Pancreas (tissue), 10 donors: ENCODE data around the gene LMTK2. TPM values are rescaled to one million over a fixed set of nuclear protein-coding genes. Genes with fewer than 3 reads are reported as not detected.
A peak's percentile ranks its signal among the peaks of the same experiment; 100 is the strongest.

Experiments used
- ATAC-seq, 4 donors: fragments of 200-7000 bp; cut with Tn5 transposase; one replicate each; pipeline versions ENCODE4 v1.8.0 to v1.9.1; 2020; ENCODE audit warnings: mild to moderate bottlenecking in 4 of 4, moderate library complexity in 4 of 4
- DNase-seq, 6 donors: peaks; one replicate each; pipeline ENCODE4 v3.0.0-alpha.2; 2020
- FAIRE-seq: peaks from 2 replicates; lab custom pipeline; 2012; peaks lifted over from hg19 to GRCh38; lab: Jason Lieb, UNC
- H3K27ac ChIP-seq, 4 donors: fragments of 200-600 bp; sonication (generic); 1 replicate in 3 of 4; 2 replicates in 1 of 4; pipeline versions ENCODE4 v1.5.0 to v1.8.0; 2020
- H3K27me3 ChIP-seq, 4 donors: fragments of 200-600 bp; one replicate each; pipeline ENCODE4 v1.8.0; 2021
- H3K36me3 ChIP-seq, 3 donors: fragments of 200-600 bp; sonication (generic) in 1 of 3; one replicate each; pipeline versions ENCODE4 v1.5.0 to v1.8.0; 2020 to 2021
- H3K4me1 ChIP-seq, 3 donors: fragments of 200-600 bp; one replicate each; pipeline ENCODE4 v1.8.0; 2021
- H3K4me3 ChIP-seq, 4 donors: fragments of 200-600 bp; sonication (generic) in 2 of 4; one replicate each; pipeline versions ENCODE4 v1.5.0 to v1.8.0; 2020 to 2021
- H3K9me3 ChIP-seq, 4 donors: fragments of 200-600 bp; one replicate each; pipeline ENCODE4 v1.8.0; 2021
- CTCF ChIP-seq, 4 donors: fragments of 200-600 bp; sonication (generic) in 3 of 4; IDR thresholded peaks; one replicate each; pipeline versions ENCODE4 v1.5.0 to v1.8.0; 2021; ENCODE audit warnings: antibody characterized with exemption in 4 of 4
- WGBS, 2 donors: extraction: QIAGEN DNeasy Blood & Tissue Kit; methylation state at CpG; one replicate each; pipeline ENCODE4 v1.1.7; 2013; 5-methylcytosine and 5-hydroxymethylcytosine counted together
- intact Hi-C, 3 donors: fragments of 100-400 bp; cut with DNase I; formaldehyde crosslinking; loops; one replicate each; pipeline versions ENCODE4 v1.11.1 to v1.14.2; 2022
- polyA plus RNA-seq, 2 donors: library from polyadenylated mRNA; stranded (reverse); fragments of 200-250 nt; gene quantifications; one replicate each; pipeline ENCODE4 v1.2.3, GENCODE V29; 2013
- total RNA-seq, 6 donors: library from RNA; stranded (reverse); fragmentation: NEBNext Ultra II Directional in 4 of 6; extraction: Animal tissue kit (Norgen Biotek cat#: 25700) in 4 of 6; gene quantifications; one replicate each; pipeline versions ENCODE4 v1.2.1 to v1.2.4, GENCODE V29; 2021 to 2023
- donor health status: healthy with polysubstance abuse.
- donor health status: DM: no; HTN: no; CAD: no; lungs with moderate emphysema.
- donor health status: DM: no; HTN: no; CAD: no.
- donor health status: control.
- donor health status: control.
- donor health status: Bipolar disorder and iron deficiency.
- donor health status: DM: yes; HTN: yes; CAD: no.
- donor health status: DM: no; HTN: no; CAD: no.
- donor health status: DM: no; HTN: no; CAD: no.
- donor health status: DM: yes; HTN: yes; CAD: no.

LMTK2 gene
- total and polyA plus RNA-seq, 8 donors, result 5.9 to 20.0 (median 16.5) TPM

GRCh38 chr7:98079891-98080648 is 26.6 kb upstream of the LMTK2 start:
- TF ChIP-seq CTCF (IDR thresholded peaks at IDR 0.05), result no peak
- FAIRE-seq, result no peak
- 34 to 38% methylated on average over 6 of the region's 6 CpGs for WGBS, 2 donors
- peak in 1 of 6 donors; percentile 2 for DNase-seq
- intact Hi-C loops, result no loop called here
- H3K4me1 ChIP-seq, result peaks cover 0 to 6% (median 0%) of the 10 kb centered on the region in 3 donors
- H3K27ac ChIP-seq, result no peak overlapping the region
- H3K4me3 ChIP-seq, result no peak overlapping the region
- no peak for ATAC-seq
- H3K27me3 ChIP-seq, result no peaks in the 10 kb centered on the region
- H3K9me3 ChIP-seq, result no peaks in the 10 kb centered on the region
- no peaks in the 10 kb centered on the region for H3K36me3 ChIP-seq

GRCh38 chr7:98081319-98081718 is 25.3 kb upstream of the LMTK2 start:
- Histone ChIP-seq H3K27ac (no peak overlapping the region), H3K4me1 (peaks cover 0 to 6% (median 0%) of the 10 kb centered on the region in 3 donors), H3K36me3 (no peaks in the 10 kb centered on the region), H3K4me3 (no peak overlapping the region), H3K9me3 (no peaks in the 10 kb centered on the region), H3K27me3 (no peaks in the 10 kb centered on the region)
- 82 to 87% methylated on average over 7 of the region's 7 CpGs for WGBS, 2 donors
- ATAC-seq (no peak), DNase-seq (no peak), FAIRE-seq (no peak)
- no peak for TF ChIP-seq CTCF (IDR thresholded peaks at IDR 0.05)
- intact Hi-C loops, result no loop called here

GRCh38 chr7:98084631-98085030 is 22.0 kb upstream of the LMTK2 start:
- Histone ChIP-seq H3K4me3 (no peak overlapping the region), H3K9me3 (no peaks in the 10 kb centered on the region), H3K4me1 (no peaks in the 10 kb centered on the region), H3K36me3 (no peaks in the 10 kb centered on the region), H3K27me3 (no peaks in the 10 kb centered on the region), H3K27ac (no peak overlapping the region)
- no peak for FAIRE-seq
- 93 to 94% methylated on average over 3 of the region's 3 CpGs for WGBS, 2 donors
- intact Hi-C loops, result no loop called here
- TF ChIP-seq CTCF (IDR thresholded peaks at IDR 0.05), result no peak
- ATAC-seq, result no peak
- DNase-seq, result peak in 1 of 6 donors; percentile 6

- no peak overlapping the region for H3K27ac ChIP-seq
- FAIRE-seq, result no peak
- DNase-seq, result no peak
- intact Hi-C loops, result no loop called here
- ATAC-seq, result peak in 2 of 4 donors; percentile 11 to 25
- no peaks in the 10 kb centered on the region for H3K27me3 ChIP-seq
- no peaks in the 10 kb centered on the region for H3K36me3 ChIP-seq
- WGBS, 2 donors, result 50 to 61% methylated on average over 4 of the region's 4 CpGs
- TF ChIP-seq CTCF (IDR thresholded peaks at IDR 0.05), result no peak
- no peaks in the 10 kb centered on the region for H3K4me1 ChIP-seq
- no peaks in the 10 kb centered on the region for H3K9me3 ChIP-seq
- no peak overlapping the region for H3K4me3 ChIP-seq
Measured at GRCh38 chr7:98085674-98086073, 21.0 kb upstream of the LMTK2 start.

GRCh38 chr7:98086281-98086718 is 20.4 kb upstream of the LMTK2 start:
- Histone ChIP-seq H3K4me1 (no peaks in the 10 kb centered on the region), H3K27ac (no peak overlapping the region)
- no peak for FAIRE-seq

More at GRCh38 chr7:98086281-98086718, 20.4 kb upstream of the LMTK2 start:
- H3K36me3 ChIP-seq, result no peaks in the 10 kb centered on the region
- peak; percentile 59 to 84 (median 80) for ATAC-seq
- no peaks in the 10 kb centered on the region for H3K9me3 ChIP-seq
- intact Hi-C loops, result no loop called here
- 49 to 57% methylated on average over 11 of the region's 11 CpGs for WGBS, 2 donors
- no peaks in the 10 kb centered on the region for H3K27me3 ChIP-seq
- peak in 5 of 6 donors; percentile 39 to 70 (median 61) for DNase-seq
- H3K4me3 ChIP-seq, result no peak overlapping the region
- no peak for TF ChIP-seq CTCF (IDR thresholded peaks at IDR 0.05)
